ENCODE results near the gene B4GALT2. TPM values are rescaled to one million over a fixed set of nuclear protein-coding genes. Genes with fewer than 3 reads are reported as not detected.
A peak's percentile ranks its signal among the peaks of the same experiment; 100 is the strongest.

The B4GALT2 gene
- total RNA-seq, 1 donor from 2014 or later = 84.0 TPM

DNA sequence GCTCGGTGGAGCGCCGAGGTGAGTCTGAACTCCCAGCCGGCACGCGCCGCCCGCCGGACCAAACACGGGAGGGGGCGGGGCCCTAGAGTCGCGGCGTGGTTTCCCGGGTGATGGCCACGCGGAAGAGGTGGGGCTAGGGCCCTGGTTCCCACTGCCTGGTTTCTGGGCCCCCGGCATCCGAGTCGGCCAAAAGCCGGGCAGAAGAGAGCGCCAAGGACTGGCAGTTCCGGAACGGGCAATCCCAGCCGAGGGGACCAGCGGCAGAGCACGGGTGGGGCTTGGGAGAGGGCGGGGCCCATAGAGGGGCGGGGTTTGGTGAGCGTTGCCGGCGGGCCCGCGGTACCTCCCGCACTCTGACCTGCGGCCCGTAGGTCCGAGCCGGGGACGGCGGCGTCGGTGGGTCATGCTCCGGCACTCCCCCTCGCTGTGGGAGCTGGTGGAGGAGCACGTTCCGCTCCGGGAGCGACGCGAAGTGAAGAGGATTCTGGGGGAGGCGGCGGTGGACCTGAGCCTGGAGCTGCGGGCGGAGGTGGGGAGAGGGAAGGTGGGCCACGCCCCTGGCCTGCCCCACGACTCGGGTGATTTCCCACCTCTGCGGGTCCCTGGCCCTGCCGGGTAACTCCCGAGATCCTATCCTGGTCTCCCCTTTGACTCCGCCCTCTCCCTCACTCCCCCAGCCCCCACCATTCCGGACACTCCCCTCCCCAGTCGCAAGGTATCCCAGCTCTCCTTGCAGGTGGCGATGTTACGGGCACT, 12.6 kb downstream of the B4GALT2 start, which contains the start of gene CCDC24:
Gene CCDC24 (plus strand): TSS at position 124 of the 756 bp plus-strand sequence. CDS start 280 bp downstream, at position 404.
- DNase-seq (ENCODE audit: low read depth) (peak; percentile 64), FAIRE-seq (no peak)
- TF ChIP-seq, protein P1, sequence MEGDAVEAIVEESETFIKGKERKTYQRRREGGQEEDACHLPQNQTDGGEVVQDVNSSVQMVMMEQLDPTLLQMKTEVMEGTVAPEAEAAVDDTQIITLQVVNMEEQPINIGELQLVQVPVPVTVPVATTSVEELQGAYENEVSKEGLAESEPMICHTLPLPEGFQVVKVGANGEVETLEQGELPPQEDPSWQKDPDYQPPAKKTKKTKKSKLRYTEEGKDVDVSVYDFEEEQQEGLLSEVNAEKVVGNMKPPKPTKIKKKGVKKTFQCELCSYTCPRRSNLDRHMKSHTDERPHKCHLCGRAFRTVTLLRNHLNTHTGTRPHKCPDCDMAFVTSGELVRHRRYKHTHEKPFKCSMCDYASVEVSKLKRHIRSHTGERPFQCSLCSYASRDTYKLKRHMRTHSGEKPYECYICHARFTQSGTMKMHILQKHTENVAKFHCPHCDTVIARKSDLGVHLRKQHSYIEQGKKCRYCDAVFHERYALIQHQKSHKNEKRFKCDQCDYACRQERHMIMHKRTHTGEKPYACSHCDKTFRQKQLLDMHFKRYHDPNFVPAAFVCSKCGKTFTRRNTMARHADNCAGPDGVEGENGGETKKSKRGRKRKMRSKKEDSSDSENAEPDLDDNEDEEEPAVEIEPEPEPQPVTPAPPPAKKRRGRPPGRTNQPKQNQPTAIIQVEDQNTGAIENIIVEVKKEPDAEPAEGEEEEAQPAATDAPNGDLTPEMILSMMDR (IDR thresholded peaks at IDR 0.05; ENCODE audit: insufficient read depth, low read length, severe bottlenecking) = no peak
- peak within 1 kb of the TSS; percentile 62 for H3K4me3 ChIP-seq (ENCODE audit: low read depth, low read length)
- no peaks in the 10 kb centered on the region for H3K27me3 ChIP-seq (ENCODE audit: control insufficient read depth, insufficient read depth, low read length)
- H3K36me3 ChIP-seq (ENCODE audit: control insufficient read depth, insufficient read depth, low read length) = no peaks in the 10 kb centered on the region

DNA sequence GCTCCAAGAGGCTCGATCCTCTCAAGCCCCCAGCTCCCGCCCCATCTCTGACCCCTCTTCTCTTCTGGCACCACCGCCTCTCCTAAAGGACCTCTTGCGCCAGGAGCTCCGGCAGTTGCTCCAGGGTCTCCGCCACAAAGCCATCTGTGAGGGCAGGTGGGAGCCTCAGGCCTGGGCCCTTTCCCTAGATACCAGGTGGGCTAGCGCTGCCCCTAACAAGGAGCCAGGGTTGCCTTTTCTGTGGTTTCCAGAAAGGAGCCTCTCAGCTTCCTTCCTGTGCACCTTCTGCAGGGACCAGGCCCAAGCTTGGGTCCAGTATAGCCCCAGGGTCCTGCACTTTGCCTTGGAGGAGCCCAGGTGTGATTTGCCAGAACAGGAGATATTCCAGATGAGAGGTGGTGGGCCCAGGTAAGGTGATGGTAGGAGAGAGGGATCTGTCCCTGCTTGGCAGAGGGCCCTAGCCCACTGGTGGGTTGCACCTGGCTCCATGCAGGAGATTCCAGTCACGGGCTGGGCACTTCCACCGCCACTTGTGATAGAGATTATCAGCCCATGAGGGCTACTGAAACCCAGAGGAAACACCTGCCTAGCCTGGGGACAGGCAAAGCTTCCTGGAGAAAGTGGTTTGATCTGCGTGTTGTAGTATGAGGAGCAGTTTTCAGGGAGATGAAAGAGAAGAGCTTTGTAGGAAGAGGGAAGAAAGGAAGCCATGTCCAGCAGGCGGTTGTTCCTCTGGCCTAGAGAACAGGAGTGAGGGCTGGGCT, 13.4 kb downstream of the B4GALT2 start:
- TF ChIP-seq, protein P1 (IDR thresholded peaks at IDR 0.05; ENCODE audit: insufficient read depth, low read length, severe bottlenecking) = no peak
- FAIRE-seq = no peak
- DNase-seq (ENCODE audit: low read depth) = no peak
- H3K36me3 ChIP-seq (ENCODE audit: control insufficient read depth, insufficient read depth, low read length) = peaks cover 1% of the 10 kb centered on the region
- H3K4me3 ChIP-seq (ENCODE audit: low read depth, low read length) = peak overlapping the region; percentile 62
- no peaks in the 10 kb centered on the region for H3K27me3 ChIP-seq (ENCODE audit: control insufficient read depth, insufficient read depth, low read length)

DNA sequence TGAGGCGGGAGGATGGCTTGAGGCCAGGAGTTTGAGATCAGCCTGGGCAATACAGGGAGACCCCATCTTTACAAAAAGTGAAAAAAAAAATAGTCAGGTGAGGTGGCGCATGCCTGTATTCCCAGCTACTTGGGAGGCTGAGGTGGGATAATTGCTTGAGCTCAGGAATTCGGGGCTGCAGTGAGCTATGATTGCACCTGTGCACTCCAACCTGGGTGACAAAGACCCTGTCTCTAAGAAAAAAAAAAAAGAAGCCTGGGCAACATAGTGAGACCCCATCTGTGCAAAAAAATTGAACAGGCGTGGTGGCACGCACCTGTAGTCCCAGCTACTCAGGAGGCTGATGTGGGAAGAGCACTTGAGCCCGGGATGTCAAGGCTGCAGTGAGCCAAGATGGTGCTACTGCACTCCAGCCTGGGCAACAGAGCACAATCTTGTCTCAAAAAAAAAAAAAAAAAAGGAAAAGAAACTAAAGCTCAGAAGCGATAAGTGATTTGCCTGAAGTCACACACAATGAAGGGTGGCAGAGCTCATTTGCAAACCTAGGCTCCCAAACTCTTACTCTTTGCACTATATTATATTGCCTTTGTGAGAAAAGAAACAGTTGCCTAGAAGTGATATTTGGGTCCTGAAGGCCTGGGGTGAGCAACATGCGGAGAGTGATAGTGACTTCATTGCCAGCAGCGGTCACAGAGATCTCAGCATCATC, 14.3 kb downstream of the B4GALT2 start:
- FAIRE-seq (no peak), DNase-seq (ENCODE audit: low read depth) (no peak)
- TF ChIP-seq, protein P1 (IDR thresholded peaks at IDR 0.05; ENCODE audit: insufficient read depth, low read length, severe bottlenecking) = no peak
- H3K27me3 ChIP-seq (ENCODE audit: control insufficient read depth, insufficient read depth, low read length) = no peaks in the 10 kb centered on the region
- H3K36me3 ChIP-seq (ENCODE audit: control insufficient read depth, insufficient read depth, low read length) = peaks cover 3% of the 10 kb centered on the region
- H3K4me3 ChIP-seq (ENCODE audit: low read depth, low read length) = no peak overlapping the region

DNA sequence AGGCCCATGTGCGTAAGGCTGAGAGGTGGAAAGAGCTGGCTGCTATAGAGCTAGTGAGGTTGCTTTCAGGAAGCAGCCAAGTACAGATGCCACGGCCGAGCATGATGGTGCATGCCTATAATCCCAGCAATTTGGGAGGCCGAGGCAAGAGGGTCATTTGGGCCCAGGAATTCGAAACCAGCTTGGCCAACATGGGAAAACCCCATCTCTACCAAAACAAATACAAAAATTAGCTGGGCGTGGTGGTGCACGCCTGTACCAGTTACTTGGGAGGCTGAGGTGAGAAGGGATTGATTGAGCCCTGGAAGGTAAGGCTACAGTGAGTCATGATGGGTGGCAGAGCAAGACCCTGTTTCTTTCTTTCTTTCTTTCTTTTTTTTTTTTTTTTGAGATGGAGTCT, 15.1 kb downstream of the B4GALT2 start:
- peak; percentile 70 for DNase-seq (ENCODE audit: low read depth)
- no peaks in the 10 kb centered on the region for H3K27me3 ChIP-seq (ENCODE audit: control insufficient read depth, insufficient read depth, low read length)
- H3K4me3 ChIP-seq (ENCODE audit: low read depth, low read length) = no peak overlapping the region
- TF ChIP-seq, protein P1 (IDR thresholded peaks at IDR 0.05; ENCODE audit: insufficient read depth, low read length, severe bottlenecking) = no peak
- no peak for FAIRE-seq
- peaks cover 3% of the 10 kb centered on the region for H3K36me3 ChIP-seq (ENCODE audit: control insufficient read depth, insufficient read depth, low read length)

DNA sequence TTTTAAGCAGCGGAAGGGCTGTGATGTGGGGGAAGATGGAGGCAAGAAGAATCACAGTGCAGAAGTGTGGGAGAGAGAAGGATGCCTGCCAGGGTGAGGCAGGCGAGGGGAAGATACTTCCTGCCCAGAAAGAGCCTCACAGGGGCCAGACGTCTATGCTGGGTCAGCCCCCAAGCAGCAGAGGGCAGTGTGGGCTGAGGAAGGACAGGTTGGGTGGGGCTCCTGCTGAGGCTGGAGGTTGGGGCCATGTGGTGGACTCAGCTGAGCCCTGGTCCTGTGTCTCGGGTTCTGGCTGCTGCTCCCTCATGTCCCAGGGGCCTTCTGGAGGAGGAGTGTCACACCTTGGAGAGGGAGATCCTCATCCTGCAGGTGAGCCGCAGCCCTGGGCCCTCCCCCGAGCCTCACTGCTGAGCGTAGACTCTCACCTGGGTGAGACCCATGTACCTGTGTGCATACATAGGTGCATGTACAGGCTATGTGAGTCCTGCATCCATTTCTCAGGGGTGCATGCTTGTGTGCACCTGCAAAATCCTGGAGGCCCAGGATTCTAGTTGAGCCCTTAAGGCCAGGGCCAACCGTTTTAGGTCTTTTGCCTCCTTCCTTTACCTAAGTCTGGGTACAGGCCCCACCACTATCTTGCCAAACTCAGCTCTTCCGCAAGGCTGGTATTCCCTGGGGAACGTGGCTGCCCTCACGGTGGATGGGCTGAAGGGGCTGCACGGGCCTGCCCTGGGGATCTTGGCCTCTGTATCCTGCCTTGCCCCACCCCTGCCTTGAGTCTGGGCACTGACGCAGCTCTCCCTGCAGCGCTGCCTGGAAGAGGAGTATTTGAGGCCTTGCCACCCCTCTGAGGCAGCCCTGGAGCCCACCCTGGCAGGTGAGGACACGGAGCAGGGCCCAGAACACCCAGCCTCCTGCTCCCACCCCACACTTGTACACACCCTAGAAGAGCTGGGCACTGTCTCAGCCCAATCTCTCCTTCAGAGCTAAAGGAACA, 16.1 kb downstream of the B4GALT2 start:
- H3K36me3 ChIP-seq (ENCODE audit: control insufficient read depth, insufficient read depth, low read length) = peaks cover 7% of the 10 kb centered on the region
- H3K4me3 ChIP-seq (ENCODE audit: low read depth, low read length) = no peak overlapping the region
- no peak for FAIRE-seq
- no peaks in the 10 kb centered on the region for H3K27me3 ChIP-seq (ENCODE audit: control insufficient read depth, insufficient read depth, low read length)
- DNase-seq (ENCODE audit: low read depth) = no peak
- TF ChIP-seq, protein P1 (IDR thresholded peaks at IDR 0.05; ENCODE audit: insufficient read depth, low read length, severe bottlenecking) = peak; percentile 27
